HepG2 (cell line): Measurements from ENCODE around the gene ZFP36L2. TPM values are rescaled to one million over a fixed set of nuclear protein-coding genes. Genes with fewer than 3 reads are reported as not detected.

Source experiments
- FOXK1 ChIP-seq: sonication (generic); formaldehyde crosslinking; IDR thresholded peaks from 2 replicates; pipeline ENCODE4 v1.4.0; 2020; ENCODE audit warnings: low read depth, missing genetic modification reagents, borderline replicate concordance
- HDAC2 ChIP-seq: sonication (generic); formaldehyde crosslinking; IDR thresholded peaks from 2 replicates; pipeline ENCODE4 v1.4.0; 2020; ENCODE audit warnings: missing genetic modification reagents
- KLF11 ChIP-seq: IDR thresholded peaks from 2 replicates; pipeline ENCODE4 v1.6.1; 2016; ENCODE audit warnings: missing compliant biosample characterization
- NCOA1 ChIP-seq: sonication (generic); formaldehyde crosslinking; IDR thresholded peaks from 2 replicates; pipeline ENCODE4 v1.9.0; 2021; ENCODE audit warnings: missing genetic modification reagents
- NCOA2 ChIP-seq: sonication (generic); formaldehyde crosslinking; IDR thresholded peaks from 2 replicates; pipeline ENCODE4 v1.8.0; 2022; ENCODE audit warnings: inconsistent platforms
- U2AF2 ChIP-seq: fragments of 200-400 bp; formaldehyde crosslinking; IDR thresholded peaks from 2 replicates; pipeline ENCODE4 v1.6.1; 2017; ENCODE audit warnings: low read depth, mild to moderate bottlenecking, low read length
- ZBTB38 ChIP-seq: sonication (generic); formaldehyde crosslinking; IDR thresholded peaks from 2 replicates; pipeline ENCODE4 v1.5.1; 2020; ENCODE audit warnings: mild to moderate bottlenecking, missing genetic modification reagents
- ZNF17 ChIP-seq: sonication (generic); formaldehyde crosslinking; IDR thresholded peaks from 2 replicates; pipeline ENCODE4 v1.5.0; 2020; ENCODE audit warnings: mild to moderate bottlenecking, missing genetic modification reagents
- ZNF841 ChIP-seq: sonication (generic); formaldehyde crosslinking; IDR thresholded peaks from 2 replicates; pipeline ENCODE4 v1.8.1; 2023; ENCODE audit warnings: missing genetic modification reagents, borderline replicate concordance
- polyA plus RNA-seq, 8 experiments: library from polyadenylated mRNA; depleted of rRNA in 3 of 8; stranded (reverse) in 7 of 8; unstranded in 1 of 8; fragments of >200 nt; fragmentation: Illumina TruSeq in 4 of 8; extraction: Trizol in 4 of 8; gene quantifications; 2 replicates each; pipeline versions ENCODE4 v1.2.1 to v1.2.3, GENCODE V29; 2011 to 2016; ENCODE audit warnings: low read depth in 4 of 8, missing spikeins in 1 of 8, mixed read lengths in 1 of 8; ENCODE audit not compliant: insufficient read depth in 1 of 8
- total RNA-seq, 5 experiments: library from RNA; depleted of rRNA; stranded (reverse); fragments of >200 nt; fragmentation: Illumina TruSeq; extraction: Trizol; gene quantifications; 2 replicates each; pipeline ENCODE4 v1.2.3, GENCODE V29; 2016; ENCODE audit warnings: low read depth in 1 of 5
- TF ChIP-seq, protein P1 (sequence below): sonication (generic); formaldehyde crosslinking; IDR thresholded peaks from 2 replicates; pipeline ENCODE4 v1.4.0; 2020; ENCODE audit warnings: mild to moderate bottlenecking, missing genetic modification reagents
- TF ChIP-seq, protein P2 (sequence below): IDR thresholded peaks from 2 replicates; pipeline ENCODE4 v1.6.1; 2018; ENCODE audit warnings: missing genetic modification reagents
- TF ChIP-seq, protein P3 (sequence below), 2 experiments: sonication (generic) in 1 of 2; formaldehyde crosslinking in 1 of 2; IDR thresholded peaks; 2 replicates each; pipeline versions ENCODE4 v1.6.1 to v1.9.0; 2014 to 2022; ENCODE audit warnings: antibody characterized with exemption in 1 of 2, borderline replicate concordance in 1 of 2, inconsistent platforms in 1 of 2, low read depth in 1 of 2, missing genetic modification reagents in 1 of 2
- TF ChIP-seq, protein P4 (sequence below): sonication (generic); formaldehyde crosslinking; conservative IDR thresholded peaks from 2 replicates; pipeline ENCODE4 v1.4.0; 2020; ENCODE audit warnings: missing genetic modification reagents
- TF ChIP-seq, protein P5 (sequence below): IDR thresholded peaks from 2 replicates; pipeline ENCODE4 v1.6.1; 2016; ENCODE audit warnings: missing compliant biosample characterization, missing genetic modification reagents, borderline replicate concordance

ZFP36L2 gene
- total and polyA plus RNA-seq, 2 of the 13 experiments (the other 11 are each of a cell fraction or from before 2014, with no cell fraction given), result 11.2 to 21.8 TPM

DNA sequence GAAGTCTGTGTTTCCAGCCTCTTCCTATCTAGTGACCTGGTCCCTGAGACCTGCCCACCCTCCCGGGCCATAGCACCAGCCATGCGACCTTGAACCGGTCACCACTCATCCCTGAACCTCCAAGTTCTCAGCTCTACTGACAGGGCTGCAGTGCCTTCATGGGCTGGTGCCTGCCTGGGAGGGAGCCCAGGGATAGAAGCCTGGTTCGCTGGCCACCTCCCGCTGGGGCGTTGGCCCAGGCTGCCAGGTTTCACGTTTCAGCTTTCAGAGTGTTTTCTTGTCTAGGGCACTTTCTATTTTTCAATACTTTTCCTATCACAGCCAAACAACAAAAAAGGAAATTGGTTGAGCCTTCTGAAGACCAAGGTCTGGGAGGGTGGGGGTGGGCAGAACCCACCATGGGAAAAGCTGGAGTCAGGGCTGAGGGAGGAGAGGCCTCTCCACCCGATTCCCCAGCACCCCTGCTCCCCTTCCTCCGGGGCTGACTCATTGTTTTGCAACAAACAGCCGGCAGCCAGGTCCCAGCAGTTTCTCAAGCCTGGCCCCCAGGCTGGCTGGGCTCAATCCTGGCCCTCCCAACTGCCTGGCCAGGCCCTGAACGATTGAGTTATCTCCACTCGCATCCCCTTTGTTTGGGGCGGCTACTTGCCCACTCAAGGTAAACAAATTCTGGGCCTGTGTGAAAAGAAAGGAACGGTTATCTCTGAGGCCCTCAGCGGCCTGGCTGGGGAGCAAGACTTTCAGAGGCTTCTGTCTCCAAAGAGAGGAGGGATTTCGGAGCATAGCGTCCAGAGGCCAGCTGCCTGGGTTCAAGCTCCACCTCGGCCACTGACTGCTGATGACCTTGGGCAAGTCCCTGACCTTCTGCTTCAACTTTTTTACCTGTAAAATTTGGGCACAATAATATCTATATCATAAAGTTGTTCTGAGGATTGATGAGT lies 47.5 kb downstream of the ZFP36L2 start (continued):
- TF ChIP-seq, protein P1, sequence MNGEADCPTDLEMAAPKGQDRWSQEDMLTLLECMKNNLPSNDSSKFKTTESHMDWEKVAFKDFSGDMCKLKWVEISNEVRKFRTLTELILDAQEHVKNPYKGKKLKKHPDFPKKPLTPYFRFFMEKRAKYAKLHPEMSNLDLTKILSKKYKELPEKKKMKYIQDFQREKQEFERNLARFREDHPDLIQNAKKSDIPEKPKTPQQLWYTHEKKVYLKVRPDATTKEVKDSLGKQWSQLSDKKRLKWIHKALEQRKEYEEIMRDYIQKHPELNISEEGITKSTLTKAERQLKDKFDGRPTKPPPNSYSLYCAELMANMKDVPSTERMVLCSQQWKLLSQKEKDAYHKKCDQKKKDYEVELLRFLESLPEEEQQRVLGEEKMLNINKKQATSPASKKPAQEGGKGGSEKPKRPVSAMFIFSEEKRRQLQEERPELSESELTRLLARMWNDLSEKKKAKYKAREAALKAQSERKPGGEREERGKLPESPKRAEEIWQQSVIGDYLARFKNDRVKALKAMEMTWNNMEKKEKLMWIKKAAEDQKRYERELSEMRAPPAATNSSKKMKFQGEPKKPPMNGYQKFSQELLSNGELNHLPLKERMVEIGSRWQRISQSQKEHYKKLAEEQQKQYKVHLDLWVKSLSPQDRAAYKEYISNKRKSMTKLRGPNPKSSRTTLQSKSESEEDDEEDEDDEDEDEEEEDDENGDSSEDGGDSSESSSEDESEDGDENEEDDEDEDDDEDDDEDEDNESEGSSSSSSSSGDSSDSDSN (CRISPR knock-in tag), result peak; percentile 87
- TF ChIP-seq, protein P2, sequence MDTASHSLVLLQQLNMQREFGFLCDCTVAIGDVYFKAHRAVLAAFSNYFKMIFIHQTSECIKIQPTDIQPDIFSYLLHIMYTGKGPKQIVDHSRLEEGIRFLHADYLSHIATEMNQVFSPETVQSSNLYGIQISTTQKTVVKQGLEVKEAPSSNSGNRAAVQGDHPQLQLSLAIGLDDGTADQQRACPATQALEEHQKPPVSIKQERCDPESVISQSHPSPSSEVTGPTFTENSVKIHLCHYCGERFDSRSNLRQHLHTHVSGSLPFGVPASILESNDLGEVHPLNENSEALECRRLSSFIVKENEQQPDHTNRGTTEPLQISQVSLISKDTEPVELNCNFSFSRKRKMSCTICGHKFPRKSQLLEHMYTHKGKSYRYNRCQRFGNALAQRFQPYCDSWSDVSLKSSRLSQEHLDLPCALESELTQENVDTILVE (CRISPR knock-in tag), result peak; percentile 49
- TF ChIP-seq, protein P3, sequence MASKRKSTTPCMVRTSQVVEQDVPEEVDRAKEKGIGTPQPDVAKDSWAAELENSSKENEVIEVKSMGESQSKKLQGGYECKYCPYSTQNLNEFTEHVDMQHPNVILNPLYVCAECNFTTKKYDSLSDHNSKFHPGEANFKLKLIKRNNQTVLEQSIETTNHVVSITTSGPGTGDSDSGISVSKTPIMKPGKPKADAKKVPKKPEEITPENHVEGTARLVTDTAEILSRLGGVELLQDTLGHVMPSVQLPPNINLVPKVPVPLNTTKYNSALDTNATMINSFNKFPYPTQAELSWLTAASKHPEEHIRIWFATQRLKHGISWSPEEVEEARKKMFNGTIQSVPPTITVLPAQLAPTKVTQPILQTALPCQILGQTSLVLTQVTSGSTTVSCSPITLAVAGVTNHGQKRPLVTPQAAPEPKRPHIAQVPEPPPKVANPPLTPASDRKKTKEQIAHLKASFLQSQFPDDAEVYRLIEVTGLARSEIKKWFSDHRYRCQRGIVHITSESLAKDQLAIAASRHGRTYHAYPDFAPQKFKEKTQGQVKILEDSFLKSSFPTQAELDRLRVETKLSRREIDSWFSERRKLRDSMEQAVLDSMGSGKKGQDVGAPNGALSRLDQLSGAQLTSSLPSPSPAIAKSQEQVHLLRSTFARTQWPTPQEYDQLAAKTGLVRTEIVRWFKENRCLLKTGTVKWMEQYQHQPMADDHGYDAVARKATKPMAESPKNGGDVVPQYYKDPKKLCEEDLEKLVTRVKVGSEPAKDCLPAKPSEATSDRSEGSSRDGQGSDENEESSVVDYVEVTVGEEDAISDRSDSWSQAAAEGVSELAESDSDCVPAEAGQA (IDR thresholded peaks at IDR 0.05; ENCODE audit: low read depth), result no peak; the same call in 1 of the 2 replicates
- TF ChIP-seq, protein P3 (CRISPR knock-in tag; IDR thresholded peaks at IDR 0.05; ENCODE audit: borderline replicate concordance), result no peak
- TF ChIP-seq, protein P4, sequence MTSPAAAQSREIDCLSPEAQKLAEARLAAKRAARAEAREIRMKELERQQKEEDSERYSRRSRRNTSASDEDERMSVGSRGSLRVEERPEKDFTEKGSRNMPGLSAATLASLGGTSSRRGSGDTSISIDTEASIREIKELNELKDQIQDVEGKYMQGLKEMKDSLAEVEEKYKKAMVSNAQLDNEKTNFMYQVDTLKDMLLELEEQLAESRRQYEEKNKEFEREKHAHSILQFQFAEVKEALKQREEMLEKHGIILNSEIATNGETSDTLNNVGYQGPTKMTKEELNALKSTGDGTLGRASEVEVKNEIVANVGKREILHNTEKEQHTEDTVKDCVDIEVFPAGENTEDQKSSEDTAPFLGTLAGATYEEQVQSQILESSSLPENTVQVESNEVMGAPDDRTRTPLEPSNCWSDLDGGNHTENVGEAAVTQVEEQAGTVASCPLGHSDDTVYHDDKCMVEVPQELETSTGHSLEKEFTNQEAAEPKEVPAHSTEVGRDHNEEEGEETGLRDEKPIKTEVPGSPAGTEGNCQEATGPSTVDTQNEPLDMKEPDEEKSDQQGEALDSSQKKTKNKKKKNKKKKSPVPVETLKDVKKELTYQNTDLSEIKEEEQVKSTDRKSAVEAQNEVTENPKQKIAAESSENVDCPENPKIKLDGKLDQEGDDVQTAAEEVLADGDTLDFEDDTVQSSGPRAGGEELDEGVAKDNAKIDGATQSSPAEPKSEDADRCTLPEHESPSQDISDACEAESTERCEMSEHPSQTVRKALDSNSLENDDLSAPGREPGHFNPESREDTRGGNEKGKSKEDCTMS (CRISPR knock-in tag), result no peak
- TF ChIP-seq U2AF2 (no peak), ZNF17 (CRISPR knock-in tag) (no peak), ZBTB38 (peak; percentile 89; the same call in 1 of the 2 replicates), NCOA1 (CRISPR knock-in tag) (peak; percentile 85; the same call in 1 of the 2 replicates), HDAC2 (CRISPR knock-in tag) (peak; percentile 64; the same call in 1 of the 2 replicates), FOXK1 (CRISPR knock-in tag) (no peak), NCOA2 (peak; percentile 68), ZNF841 (CRISPR knock-in tag) (no peak), KLF11 (CRISPR knock-in tag) (no peak)
- TF ChIP-seq, protein P5, sequence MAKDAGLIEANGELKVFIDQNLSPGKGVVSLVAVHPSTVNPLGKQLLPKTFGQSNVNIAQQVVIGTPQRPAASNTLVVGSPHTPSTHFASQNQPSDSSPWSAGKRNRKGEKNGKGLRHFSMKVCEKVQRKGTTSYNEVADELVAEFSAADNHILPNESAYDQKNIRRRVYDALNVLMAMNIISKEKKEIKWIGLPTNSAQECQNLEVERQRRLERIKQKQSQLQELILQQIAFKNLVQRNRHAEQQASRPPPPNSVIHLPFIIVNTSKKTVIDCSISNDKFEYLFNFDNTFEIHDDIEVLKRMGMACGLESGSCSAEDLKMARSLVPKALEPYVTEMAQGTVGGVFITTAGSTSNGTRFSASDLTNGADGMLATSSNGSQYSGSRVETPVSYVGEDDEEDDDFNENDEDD (CRISPR knock-in tag), result no peak; the same call in 1 of the 2 replicates
